HFF-Myc (cell line): Measurements from ENCODE around the gene CCNI.
"Not testable (repeated sequence)": the region's sequence is repeated elsewhere in the genome, so short reads cannot be mapped to it uniquely, and the experiment has no call there.

Source experiments
- DNase-seq: peaks from one replicate; pipeline ENCODE4 v3.0.0-alpha.2; 2011; ENCODE audit warnings: low read depth; ENCODE audit errors: extremely low read depth
- H3K4me3 ChIP-seq: replicated peaks from 2 replicates; pipeline ENCODE4 v1.5.1; 2011; ENCODE audit warnings: low read depth, mild to moderate bottlenecking, control low read depth, low read length
- TF ChIP-seq, protein P1 (sequence below): IDR thresholded peaks from 2 replicates; pipeline ENCODE4 v1.5.1; 2012; ENCODE audit warnings: mild to moderate bottlenecking, low read depth, low read length, control low read depth; ENCODE audit errors: missing control alignments

The CCNI gene

DNA sequence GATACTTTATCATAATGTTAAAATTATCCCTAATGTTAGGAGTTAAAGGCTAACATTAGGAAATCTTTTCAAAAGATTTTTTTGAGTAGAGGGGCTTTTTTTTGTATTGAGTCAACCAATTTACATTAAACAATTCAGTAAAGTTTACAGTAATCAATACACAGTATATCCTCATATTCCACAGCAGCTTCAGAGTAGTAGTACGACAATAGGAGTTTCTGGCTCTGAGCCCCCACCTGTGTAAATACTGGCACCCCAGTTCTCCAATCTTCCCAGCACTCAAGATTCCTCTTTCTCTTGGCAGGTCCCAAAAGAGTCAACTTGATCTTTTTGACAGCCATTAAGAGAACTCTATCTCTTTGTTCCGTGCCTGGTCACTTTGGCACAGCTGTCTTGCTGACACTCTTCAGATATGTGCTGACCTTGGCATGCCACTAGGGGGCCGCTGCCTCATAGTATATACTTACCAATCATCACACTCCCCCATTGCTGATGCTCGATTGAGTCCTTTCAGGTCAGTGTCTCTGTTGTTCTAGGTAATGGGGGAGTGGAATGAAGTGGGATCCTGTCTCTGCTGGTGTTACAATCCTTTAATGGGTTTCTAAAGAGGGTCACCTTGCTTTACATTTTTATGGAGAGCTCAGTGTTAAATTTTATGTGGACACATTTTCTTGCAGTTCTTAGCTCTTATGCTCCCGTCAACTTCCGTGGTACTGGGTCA, 19.5 kb upstream of the CCNI start:
- H3K4me3 ChIP-seq = no peak overlapping the region
- TF ChIP-seq, protein P1, sequence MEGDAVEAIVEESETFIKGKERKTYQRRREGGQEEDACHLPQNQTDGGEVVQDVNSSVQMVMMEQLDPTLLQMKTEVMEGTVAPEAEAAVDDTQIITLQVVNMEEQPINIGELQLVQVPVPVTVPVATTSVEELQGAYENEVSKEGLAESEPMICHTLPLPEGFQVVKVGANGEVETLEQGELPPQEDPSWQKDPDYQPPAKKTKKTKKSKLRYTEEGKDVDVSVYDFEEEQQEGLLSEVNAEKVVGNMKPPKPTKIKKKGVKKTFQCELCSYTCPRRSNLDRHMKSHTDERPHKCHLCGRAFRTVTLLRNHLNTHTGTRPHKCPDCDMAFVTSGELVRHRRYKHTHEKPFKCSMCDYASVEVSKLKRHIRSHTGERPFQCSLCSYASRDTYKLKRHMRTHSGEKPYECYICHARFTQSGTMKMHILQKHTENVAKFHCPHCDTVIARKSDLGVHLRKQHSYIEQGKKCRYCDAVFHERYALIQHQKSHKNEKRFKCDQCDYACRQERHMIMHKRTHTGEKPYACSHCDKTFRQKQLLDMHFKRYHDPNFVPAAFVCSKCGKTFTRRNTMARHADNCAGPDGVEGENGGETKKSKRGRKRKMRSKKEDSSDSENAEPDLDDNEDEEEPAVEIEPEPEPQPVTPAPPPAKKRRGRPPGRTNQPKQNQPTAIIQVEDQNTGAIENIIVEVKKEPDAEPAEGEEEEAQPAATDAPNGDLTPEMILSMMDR = peak; percentile 95
- peak; percentile 33 for DNase-seq

DNA sequence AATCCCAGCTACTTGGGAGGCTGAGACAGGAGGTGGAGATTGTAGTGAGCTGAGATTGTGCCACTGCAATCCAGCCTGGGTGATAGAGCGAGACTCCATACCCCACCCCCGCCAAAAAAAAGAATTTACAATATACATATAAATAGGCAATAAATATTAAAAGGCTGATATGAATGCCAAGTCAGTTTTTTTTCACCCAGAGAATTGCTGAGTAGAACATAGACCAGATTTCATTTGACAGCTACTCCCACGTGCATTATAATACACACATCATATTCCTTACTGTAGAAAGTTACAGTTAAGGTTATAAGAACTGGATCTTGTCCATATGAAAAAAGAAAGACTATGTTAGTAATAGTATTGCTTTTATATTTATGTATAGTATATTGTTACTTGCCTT, 18.7 kb upstream of the CCNI start:
- TF ChIP-seq, protein P1 = no peak
- DNase-seq = no peak
- no peak overlapping the region for H3K4me3 ChIP-seq

DNA sequence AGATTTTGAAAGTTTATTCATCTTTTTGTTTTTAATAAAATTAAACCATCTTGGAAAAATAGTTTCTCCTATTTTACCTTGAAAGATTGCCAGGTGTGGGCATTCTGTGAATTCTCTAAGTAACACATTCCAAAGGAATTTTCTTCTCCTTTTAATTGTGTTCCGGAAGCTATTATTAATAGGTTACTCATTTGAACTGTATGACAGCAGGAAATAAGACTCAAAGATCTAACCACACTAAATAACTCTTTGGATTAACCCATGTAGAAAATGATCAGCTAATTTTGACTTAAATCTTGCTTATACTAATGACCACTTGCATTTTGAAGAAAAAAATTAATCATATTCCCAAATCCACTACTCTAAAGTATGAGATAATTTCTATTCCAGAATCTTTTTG, 17.6 kb upstream of the CCNI start:
- TF ChIP-seq, protein P1 = no peak
- DNase-seq = no peak
- H3K4me3 ChIP-seq = no peak overlapping the region

DNA sequence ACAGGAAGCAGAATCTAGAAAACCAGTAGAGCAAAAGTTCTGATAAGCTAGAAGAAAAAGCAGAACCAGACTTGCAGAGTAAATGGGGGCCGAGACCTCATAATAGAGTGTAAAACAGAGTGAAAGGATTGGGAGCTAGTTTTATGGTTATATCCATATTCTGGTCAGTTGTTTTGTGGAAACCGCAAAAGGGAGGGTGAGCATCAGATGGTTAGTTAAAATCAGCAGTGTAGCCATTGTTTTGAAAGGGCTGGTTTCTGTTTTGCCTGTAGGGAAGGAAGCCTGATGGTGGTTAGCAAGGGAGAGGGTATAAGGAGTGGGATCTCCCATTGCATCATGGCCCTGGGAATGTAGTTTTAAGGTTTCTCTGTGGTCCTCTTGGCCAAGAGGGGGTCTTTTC, 17.2 kb upstream of the CCNI start:
- TF ChIP-seq, protein P1 = no peak
- no peak for DNase-seq
- H3K4me3 ChIP-seq = no peak overlapping the region

DNA sequence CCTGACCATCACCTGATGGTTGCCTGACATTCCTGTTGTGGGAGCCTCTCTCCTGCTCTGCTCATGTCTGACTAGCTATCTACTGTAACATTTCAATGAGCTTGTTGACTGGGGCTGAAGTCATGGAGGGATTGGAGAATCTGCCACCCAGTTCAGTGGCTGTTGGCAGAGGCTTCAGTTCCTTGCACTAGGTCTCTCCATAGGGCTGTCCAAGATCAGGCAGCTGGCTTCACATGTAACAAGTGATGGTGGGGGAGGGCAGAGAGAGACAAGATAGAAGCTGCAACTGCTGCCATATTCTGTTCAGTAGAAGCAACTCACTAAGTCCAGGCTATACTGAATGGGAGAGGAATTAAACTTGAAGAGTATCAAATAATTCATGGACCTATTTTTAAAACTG, 14.1 kb upstream of the CCNI start:
- DNase-seq = no peak
- TF ChIP-seq, protein P1 = no peak
- no peak overlapping the region for H3K4me3 ChIP-seq

DNA sequence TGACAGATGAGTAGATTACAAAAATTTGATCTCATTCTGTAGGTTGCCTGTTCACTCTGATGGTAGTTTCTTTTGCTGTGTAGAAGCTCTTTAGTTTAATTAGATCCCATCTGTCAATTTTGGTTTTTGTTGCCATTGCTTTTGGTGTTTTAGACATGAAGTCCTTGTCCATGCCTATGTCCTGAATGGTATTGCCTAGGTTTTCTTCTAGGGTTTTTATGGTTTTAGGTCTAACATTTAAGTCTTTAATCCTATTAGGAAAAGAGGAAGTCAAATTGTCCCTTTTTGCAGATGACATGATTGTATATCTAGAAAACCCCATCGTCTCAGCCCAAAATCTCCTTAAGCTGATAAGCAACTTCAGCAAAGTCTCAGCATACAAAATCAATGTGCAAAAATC, 11.2 kb upstream of the CCNI start:
- DNase-seq, H3K4me3 ChIP-seq: not testable (repeated sequence)

DNA sequence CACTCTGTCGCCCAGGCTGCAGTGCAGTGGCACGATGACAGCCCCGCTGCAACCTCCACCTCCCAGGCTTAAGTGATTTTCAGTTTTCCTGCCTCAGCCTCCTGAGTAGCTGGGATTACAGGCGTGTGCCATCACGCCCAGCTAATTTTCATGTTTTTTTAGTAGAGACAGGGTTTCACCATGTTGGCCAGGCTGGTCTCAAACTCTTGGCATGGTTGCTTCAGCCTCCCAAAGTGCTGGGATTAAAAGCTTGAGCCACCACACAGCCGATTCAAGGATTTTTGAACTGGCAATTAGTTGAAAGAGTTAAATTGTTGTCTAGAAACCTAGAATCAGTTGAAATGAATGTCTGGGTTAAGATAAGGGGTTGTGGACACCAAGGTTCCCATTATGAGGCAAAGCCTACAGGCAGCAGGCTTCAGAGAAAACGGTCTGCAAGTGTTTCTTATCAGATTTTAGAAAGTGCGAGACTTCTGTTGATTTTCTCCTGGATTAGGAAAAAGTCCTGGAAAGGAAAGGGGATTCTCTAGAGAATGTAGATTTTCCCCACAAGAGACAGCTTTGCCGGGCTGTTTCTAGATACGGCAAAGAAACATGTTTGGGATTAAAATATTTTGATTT, 8.3 kb upstream of the CCNI start:
- no peak overlapping the region for H3K4me3 ChIP-seq
- TF ChIP-seq, protein P1 = no peak
- DNase-seq = no peak
